ENCODE data around the gene AATK.

- TF ChIP-seq POLR2A (IDR thresholded peaks at IDR 0.05) = no peak
- TF ChIP-seq CTCF (IDR thresholded peaks at IDR 0.05) = no peak
These were observed 4.0 kb downstream of the AATK start for GRCh38 chr17:81161972-81162371.
